Neural cell (in vitro differentiated cells): Measurements from ENCODE around the gene TSPAN9. TPM values are rescaled to one million over a fixed set of nuclear protein-coding genes. Genes with fewer than 3 reads are reported as not detected.

Experiments
- H2AFZ ChIP-seq: fragments of 200-600, 300-800 bp; sonication (generic), shearing (Covaris generic); 2 replicates; pipeline ENCODE4 v1.6.0; 2014; ENCODE audit warnings: low read depth, mild to moderate bottlenecking, antibody characterized with exemption, low read length, moderate library complexity
- H3F3A ChIP-seq: fragments of 200-600 bp; shearing (Covaris generic); 2 replicates; pipeline ENCODE4 v1.6.1; 2016; ENCODE audit warnings: mild to moderate bottlenecking, moderate library complexity, mixed read lengths, antibody characterized with exemption, low read length; ENCODE audit not compliant: insufficient read depth, poor library complexity, severe bottlenecking
- H3K27ac ChIP-seq: fragments of 200-600, 300-800 bp; sonication (generic), shearing (Covaris generic); 2 replicates; pipeline ENCODE4 v1.5.1; 2014; ENCODE audit warnings: mild to moderate bottlenecking, low read length, moderate library complexity
- H3K27me3 ChIP-seq: fragments of 300-800, 200-600 bp; sonication (generic), shearing (Covaris generic); 2 replicates; pipeline ENCODE4 v1.6.0; 2014; ENCODE audit warnings: mild to moderate bottlenecking, low read depth, low read length, moderate library complexity; ENCODE audit not compliant: insufficient read depth
- H3K36me3 ChIP-seq: fragments of 300-800, 200-600 bp; sonication (generic), shearing (Covaris generic); 2 replicates; pipeline ENCODE4 v1.5.1; 2014; ENCODE audit warnings: mild to moderate bottlenecking, antibody characterized with exemption, low read length, moderate library complexity; ENCODE audit not compliant: insufficient read depth
- H3K4me2 ChIP-seq: fragments of 300-800, 200-600 bp; sonication (generic), shearing (Covaris generic); 2 replicates; pipeline ENCODE4 v1.6.0; 2014; ENCODE audit warnings: mild to moderate bottlenecking, low read length
- H3K4me3 ChIP-seq: fragments of 300-800, 200-600 bp; sonication (generic), shearing (Covaris generic); 2 replicates; pipeline ENCODE4 v1.5.1; 2014; ENCODE audit warnings: mild to moderate bottlenecking, low read length, moderate library complexity
- H3K79me2 ChIP-seq: fragments of 200-600 bp; shearing (Covaris generic); replicated peaks from 2 replicates; pipeline ENCODE4 v1.6.0; 2014; ENCODE audit warnings: mild to moderate bottlenecking, low read length, moderate library complexity; ENCODE audit not compliant: insufficient read depth
- H3K9ac ChIP-seq: fragments of 300-800, 200-600 bp; sonication (generic), shearing (Covaris generic); 2 replicates; pipeline ENCODE4 v1.6.1; 2016; ENCODE audit warnings: mild to moderate bottlenecking, low read length, mixed read lengths
- H3K9me2 ChIP-seq: fragments of 200-600 bp; shearing (Covaris generic); 2 replicates; pipeline ENCODE4 v1.6.1; 2016; ENCODE audit warnings: mild to moderate bottlenecking, low read length, mixed read lengths; ENCODE audit not compliant: insufficient read depth
- H3K9me3 ChIP-seq: fragments of 200-600, 300-800 bp; sonication (generic), shearing (Covaris generic); 2 replicates; pipeline ENCODE4 v1.6.1; 2016; ENCODE audit warnings: mild to moderate bottlenecking, mixed run types, low read length, moderate library complexity, mixed read lengths
- H4K20me1 ChIP-seq: fragments of 200-600 bp; shearing (Covaris generic); 2 replicates; pipeline ENCODE4 v1.6.1; 2016; ENCODE audit warnings: mild to moderate bottlenecking, mixed run types; ENCODE audit not compliant: insufficient read depth
- CTCF ChIP-seq: fragments of 450-650 bp; IDR thresholded peaks from 2 replicates; pipeline ENCODE4 v1.5.1; 2014; ENCODE audit warnings: antibody characterized with exemption, mild to moderate bottlenecking, moderate library complexity; ENCODE audit not compliant: poor library complexity, severe bottlenecking
- EP300 ChIP-seq: fragments of 450-650 bp; conservative IDR thresholded peaks from 2 replicates; pipeline ENCODE4 v1.6.1; 2014; ENCODE audit warnings: antibody characterized with exemption, mild to moderate bottlenecking, moderate library complexity; ENCODE audit not compliant: poor library complexity, severe bottlenecking
- EZH2 ChIP-seq: fragments of 200-600, 300-800 bp; shearing (Covaris generic), sonication (generic); IDR thresholded peaks from 2 replicates; pipeline ENCODE4 v1.6.1; 2014; ENCODE audit warnings: antibody characterized with exemption, low read length, borderline replicate concordance, mild to moderate bottlenecking; ENCODE audit not compliant: insufficient read depth, poor library complexity, severe bottlenecking
- MXI1 ChIP-seq: fragments of 450-650 bp; conservative IDR thresholded peaks from 2 replicates; pipeline ENCODE4 v1.6.1; 2014; ENCODE audit warnings: antibody characterized with exemption, mild to moderate bottlenecking; ENCODE audit not compliant: poor library complexity, severe bottlenecking
- POLR2AphosphoS5 ChIP-seq: IDR thresholded peaks from 2 replicates; pipeline ENCODE4 v1.6.1; 2012
- RAD21 ChIP-seq: fragments of 450-650 bp; conservative IDR thresholded peaks from 2 replicates; pipeline ENCODE4 v1.6.1; 2014; ENCODE audit warnings: antibody characterized with exemption, mild to moderate bottlenecking, moderate library complexity
- REST ChIP-seq: IDR thresholded peaks from 2 replicates; pipeline ENCODE4 v1.6.1; 2012; ENCODE audit warnings: borderline replicate concordance
- SMC3 ChIP-seq: fragments of 450-650 bp; conservative IDR thresholded peaks from 2 replicates; pipeline ENCODE4 v1.6.1; 2014; ENCODE audit warnings: antibody characterized with exemption, mild to moderate bottlenecking, moderate library complexity; ENCODE audit not compliant: poor library complexity
- TAF1 ChIP-seq: IDR thresholded peaks from 2 replicates; pipeline ENCODE4 v1.6.1; 2012; ENCODE audit warnings: low read depth
- polyA plus RNA-seq: library from polyadenylated mRNA; depleted of rRNA; stranded (reverse); fragments of >200 nt; gene quantifications from 2 replicates; pipeline ENCODE4 v1.2.3, GENCODE V29; 2014

Gene TSPAN9
- polyA plus RNA-seq, 1 donor from 2014 or later: 11.9 TPM

GRCh38 chr12:3131129-3131528 lies 54.0 kb downstream of the TSPAN9 start:
- H3K4me3 ChIP-seq: no peak overlapping the region
- H3K9me3 ChIP-seq: peaks cover 4% of the 10 kb centered on the region
- H3K4me2 ChIP-seq: no peak overlapping the region
- H3F3A ChIP-seq: no peaks in the 10 kb centered on the region
- H3K27ac ChIP-seq: no peak overlapping the region
- H3K79me2 ChIP-seq: no peaks in the 10 kb centered on the region
- no peaks in the 10 kb centered on the region for H3K36me3 ChIP-seq
- H3K27me3 ChIP-seq: no peaks in the 10 kb centered on the region
- H3K9ac ChIP-seq: no peak overlapping the region
- H4K20me1 ChIP-seq: no peaks in the 10 kb centered on the region
- H2AFZ ChIP-seq: no peak overlapping the region
- H3K9me2 ChIP-seq: no peaks in the 10 kb centered on the region
- TF ChIP-seq CTCF (no peak), REST (no peak), POLR2AphosphoS5 (no peak), SMC3 (no peak)

GRCh38 chr12:3132636-3133404 lies 55.6 kb downstream of the TSPAN9 start:
- no peaks in the 10 kb centered on the region for H4K20me1 ChIP-seq
- H3K4me3 ChIP-seq: no peak overlapping the region
- TF ChIP-seq POLR2AphosphoS5 (no peak), SMC3 (no peak), TAF1 (no peak), REST (no peak), RAD21 (no peak), MXI1 (no peak), EZH2 (no peak), EP300 (no peak), CTCF (no peak)
- H3K9ac ChIP-seq: no peak overlapping the region
- no peak overlapping the region for H2AFZ ChIP-seq
- no peak overlapping the region for H3K27ac ChIP-seq
- no peaks in the 10 kb centered on the region for H3F3A ChIP-seq
- no peaks in the 10 kb centered on the region for H3K9me2 ChIP-seq
- no peak overlapping the region for H3K4me2 ChIP-seq
- H3K79me2 ChIP-seq: no peaks in the 10 kb centered on the region
- H3K36me3 ChIP-seq: no peaks in the 10 kb centered on the region
- no peaks in the 10 kb centered on the region for H3K27me3 ChIP-seq
- peaks cover 4% of the 10 kb centered on the region for H3K9me3 ChIP-seq
